A549 (cell line): ENCODE data around the gene TRIOBP.

Experiments used
- BHLHE40 ChIP-seq: IDR thresholded peaks from 2 replicates; pipeline ENCODE4 v1.6.1; 2012; ENCODE audit warnings: low read depth, low read length, inconsistent platforms
- CEBPB ChIP-seq, 2 experiments: fragments of >200 bp in 1 of 2; sonication (Bioruptor Twin) in 1 of 2; formaldehyde crosslinking in 1 of 2; IDR thresholded peaks; 2 replicates each; pipeline ENCODE4 v1.6.1; 2012 to 2016
- CTCF ChIP-seq: fragments of >200 bp; sonication (Bioruptor Twin); formaldehyde crosslinking; IDR thresholded peaks from 3 replicates; pipeline ENCODE4 v1.5.1; 2016
- ELK1 ChIP-seq: fragments of 150-350 bp; IDR thresholded peaks from 2 replicates; pipeline ENCODE4 v1.6.1; 2014; ENCODE audit warnings: low read depth, mild to moderate bottlenecking, low read length
- ESRRA ChIP-seq: fragments of 150-350 bp; IDR thresholded peaks from 2 replicates; pipeline ENCODE4 v1.6.1; 2014; ENCODE audit warnings: mild to moderate bottlenecking, low read length, borderline replicate concordance
- NFE2L2 ChIP-seq: fragments of 150-350 bp; conservative IDR thresholded peaks from 2 replicates; pipeline ENCODE4 v1.6.1; 2014; ENCODE audit warnings: low read length
- NR3C1 ChIP-seq: fragments of >200 bp; sonication (Bioruptor Twin); formaldehyde crosslinking; IDR thresholded peaks from 3 replicates; pipeline ENCODE4 v1.6.1; 2017
- POLR2A ChIP-seq: IDR thresholded peaks from 2 replicates; pipeline ENCODE4 v1.6.1; 2012; ENCODE audit warnings: mild to moderate bottlenecking, low read length
- POLR2AphosphoS2 ChIP-seq: conservative IDR thresholded peaks from 2 replicates; pipeline ENCODE4 v1.6.1; 2012; ENCODE audit warnings: low read length, improper control_type of control experiment, inconsistent platforms
- RAD21 ChIP-seq, 2 experiments: fragments of >200 bp in 1 of 2; sonication (Bioruptor Twin) in 1 of 2; formaldehyde crosslinking in 1 of 2; IDR thresholded peaks in 1 of 2; conservative IDR thresholded peaks in 1 of 2; 2 replicates in 1 of 2; 3 replicates in 1 of 2; pipeline ENCODE4 v1.6.1; 2012 to 2018; ENCODE audit warnings: inconsistent platforms in 1 of 2
- RCOR1 ChIP-seq: fragments of 150-350 bp; IDR thresholded peaks from 2 replicates; pipeline ENCODE4 v1.6.1; 2014; ENCODE audit warnings: antibody characterized with exemption, low read length, low read depth
- REST ChIP-seq: fragments of 200-600 bp; sonication (generic); IDR thresholded peaks from 2 replicates; pipeline ENCODE4 v1.6.1; 2016; ENCODE audit warnings: antibody characterized with exemption, mild to moderate bottlenecking, moderate library complexity
- SMC3 ChIP-seq: fragments of >200 bp; sonication (Bioruptor Twin); formaldehyde crosslinking; IDR thresholded peaks from 3 replicates; pipeline ENCODE4 v1.6.1; 2018; ENCODE audit warnings: inconsistent platforms

- TF ChIP-seq POLR2A (no peak), NFE2L2 (no peak), CEBPB (IDR thresholded peaks at IDR 0.05) (no peak), REST (no peak), CTCF (no peak), RAD21 (conservative IDR thresholded peaks at IDR 0.05 in 1 of 2, IDR thresholded peaks at IDR 0.05 in 1 of 2) (no peak), ESRRA (no peak), SMC3 (no peak), BHLHE40 (no peak), NR3C1 (no peak), POLR2AphosphoS2 (no peak), ELK1 (no peak), RCOR1 (no peak)
Measured at GRCh38 chr22:37775785-37776638, 79.2 kb downstream of the TRIOBP start.
